T47D (cell line): ENCODE data around the gene GLP1R.

Experiments used
- DNase-seq, 2 experiments: peaks; one replicate each; pipeline versions ENCODE4 v3.0.0 to v3.0.0-alpha.2; 2011 to 2012; ENCODE audit warnings: low read depth in 1 of 2, low spot score in 1 of 2
- JUND ChIP-seq: IDR thresholded peaks from 2 replicates; pipeline ENCODE4 v1.6.1; 2012; ENCODE audit warnings: low read depth
- in situ Hi-C: cut with HindIII; loops from 2 replicates; pipeline ENCODE4 v1.10.0; 2016; ENCODE audit warnings: low sequenced_read_pairs, low pct_unique_long_range_greater_than_20kb

GLP1R gene

DNA sequence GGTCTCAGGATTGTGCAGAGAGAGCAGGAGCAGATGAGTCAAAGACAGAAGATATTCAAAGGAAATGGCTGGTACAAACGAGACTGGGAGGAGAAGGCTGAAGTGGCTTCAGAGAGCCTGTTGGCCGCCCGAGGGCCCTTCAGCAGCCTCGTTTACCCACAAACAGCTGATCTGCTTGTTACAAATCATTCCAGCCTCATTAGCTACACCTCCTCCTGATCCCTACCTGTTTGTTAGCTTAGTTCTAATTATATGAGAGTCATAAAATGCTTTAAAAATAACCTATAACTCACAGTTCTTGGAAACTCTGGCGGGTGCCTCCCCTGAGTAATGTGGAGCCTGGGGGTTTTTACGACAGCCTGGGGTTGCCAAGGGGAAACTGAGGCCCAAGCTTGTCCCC lies 12.6 kb downstream of the GLP1R start:
- in situ Hi-C loops: no loop called here
- no peak for TF ChIP-seq JUND
- DNase-seq: no peak

- in situ Hi-C loops: no loop called here
- no peak for DNase-seq
- TF ChIP-seq JUND: no peak
Observed at GRCh38 chr6:39061588-39061987, 13.0 kb downstream of the GLP1R start.

- DNase-seq: no peak
- TF ChIP-seq JUND: no peak
- in situ Hi-C loops: no loop called here
Observed at GRCh38 chr6:39062014-39062740, 13.6 kb downstream of the GLP1R start.

- DNase-seq: no peak
- in situ Hi-C loops: no loop called here
- no peak for TF ChIP-seq JUND
Observed at GRCh38 chr6:39063526-39063925, 14.9 kb downstream of the GLP1R start.

GRCh38 chr6:39065561-39065960 lies 17.0 kb downstream of the GLP1R start:
- no peak for TF ChIP-seq JUND
- in situ Hi-C loops: no loop called here
- DNase-seq: no peak

DNA sequence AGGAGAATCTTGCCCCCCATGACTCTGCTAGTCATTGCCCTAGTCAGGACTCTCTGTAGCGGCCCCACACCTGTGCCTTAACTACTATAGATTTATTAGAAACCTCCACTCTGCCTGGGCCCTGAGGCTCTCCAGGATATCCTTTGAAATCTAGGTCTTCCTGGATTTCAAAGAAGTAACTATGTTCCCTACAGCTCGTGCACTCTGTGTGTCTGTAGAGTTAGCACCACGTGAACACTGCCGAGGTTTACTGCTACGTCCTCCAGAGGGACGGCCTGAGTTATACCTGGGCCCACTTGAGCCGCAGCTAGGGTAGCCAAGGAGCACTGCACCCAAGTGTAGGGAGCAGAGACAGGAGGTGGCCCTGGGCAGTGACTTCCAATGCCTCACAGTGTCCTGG lies 19.8 kb downstream of the GLP1R start:
- no peak for DNase-seq
- in situ Hi-C loops: no loop called here
- no peak for TF ChIP-seq JUND

DNA sequence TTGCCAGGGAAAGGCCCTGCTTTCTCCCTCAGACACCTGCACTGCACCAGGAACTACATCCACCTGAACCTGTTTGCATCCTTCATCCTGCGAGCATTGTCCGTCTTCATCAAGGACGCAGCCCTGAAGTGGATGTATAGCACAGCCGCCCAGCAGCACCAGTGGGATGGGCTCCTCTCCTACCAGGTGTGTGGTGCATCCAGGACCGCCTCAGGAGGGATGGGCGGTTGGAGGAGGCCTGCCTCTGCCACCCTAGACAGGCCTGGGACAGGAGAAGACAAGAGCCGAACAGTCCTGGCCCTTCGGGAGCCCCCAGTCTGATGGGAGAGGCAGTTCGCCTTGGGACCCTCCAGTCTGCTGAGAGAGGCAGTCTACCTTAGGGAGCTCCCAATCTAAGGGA lies 24.2 kb downstream of the GLP1R start:
- no peak for DNase-seq
- in situ Hi-C loops: no loop called here

GRCh38 chr6:39073471-39074355 lies 25.1 kb downstream of the GLP1R start:
- TF ChIP-seq JUND: no peak
- in situ Hi-C loops: no loop called here
- no peak for DNase-seq

More for the DNA sequence above, 24.2 kb downstream of the GLP1R start:
- no peak for TF ChIP-seq JUND

DNA sequence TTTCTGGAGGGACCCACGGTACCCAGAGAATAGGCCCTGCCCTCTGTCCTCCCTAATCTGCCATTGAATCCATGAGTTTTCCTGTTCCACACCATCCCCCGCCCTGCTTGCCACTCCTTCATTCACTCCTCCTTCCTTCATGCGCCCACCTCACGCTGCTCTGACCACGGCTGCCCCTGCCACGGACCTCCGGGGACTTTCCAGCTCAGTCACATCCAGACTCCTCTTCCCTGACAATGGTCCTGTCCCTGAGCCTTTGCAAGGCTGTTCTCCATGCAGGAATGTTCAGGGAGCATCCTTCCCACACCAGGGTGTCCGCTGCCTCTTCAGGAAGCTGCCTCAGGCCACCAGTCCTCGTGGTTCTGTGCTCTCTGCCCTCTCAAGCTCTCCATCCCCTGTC lies 25.9 kb downstream of the GLP1R start:
- no peak for DNase-seq
- in situ Hi-C loops: no loop called here
- TF ChIP-seq JUND: no peak

GRCh38 chr6:39075010-39075686 lies 26.6 kb downstream of the GLP1R start:
- in situ Hi-C loops: no loop called here
- no peak for DNase-seq
- no peak for TF ChIP-seq JUND

DNA sequence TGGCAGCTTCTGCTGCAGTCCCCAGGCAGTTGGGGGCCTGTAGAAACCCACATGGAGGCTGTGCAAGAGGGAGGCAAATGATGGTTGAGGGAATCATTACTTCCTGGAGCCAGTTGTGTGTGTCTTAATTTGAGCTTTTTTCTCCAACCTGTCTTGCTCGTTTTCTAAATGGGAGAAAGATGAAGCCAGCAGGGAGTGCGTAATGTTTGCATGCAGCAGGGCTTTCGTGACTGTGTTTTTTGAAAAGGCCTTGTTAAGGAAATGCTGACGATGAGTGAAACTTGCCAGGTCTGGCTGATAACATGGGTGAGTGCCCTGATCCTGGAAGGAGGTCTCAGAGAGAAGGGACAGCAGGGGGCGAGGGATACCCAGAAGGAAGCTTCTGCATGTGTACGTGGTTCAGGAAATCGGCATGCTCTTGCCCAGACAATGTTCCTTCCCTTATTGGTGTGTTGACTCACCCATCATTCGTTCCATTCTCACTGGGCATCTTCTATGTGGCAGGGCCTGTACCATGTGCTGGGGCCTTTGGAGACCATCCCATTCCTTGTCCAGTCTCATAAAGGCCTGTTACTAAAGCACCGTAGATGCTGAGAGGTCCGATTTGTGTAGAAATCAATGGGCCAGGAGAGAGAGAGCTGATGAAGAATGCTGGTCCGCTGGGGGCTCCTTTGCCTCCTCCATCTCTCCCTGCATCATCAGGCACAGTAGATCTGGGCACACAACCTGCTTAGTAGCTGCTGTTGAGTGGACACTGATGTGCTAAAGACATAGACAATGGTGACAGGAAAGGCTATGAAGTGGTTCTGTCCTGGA lies 27.4 kb downstream of the GLP1R start:
- in situ Hi-C loops: no loop called here
- DNase-seq: no peak
- TF ChIP-seq JUND: no peak
